Astrocyte of the spinal cord (primary cell): Measurements from ENCODE around the gene PHF1.
A peak's percentile ranks its signal among the peaks of the same experiment; 100 is the strongest.

Experiments used
- DNase-seq: peaks from one replicate; pipeline ENCODE4 v3.0.0; 2011; ENCODE audit warnings: low read depth, low spot score
- H3K4me3 ChIP-seq: 2 replicates; pipeline ENCODE4 v1.5.1; 2011; ENCODE audit warnings: low read depth, mild to moderate bottlenecking, low read length, moderate library complexity
- in situ Hi-C: cut with HindIII; loops from 2 replicates; pipeline ENCODE4 v1.10.0; 2017; ENCODE audit warnings: low sequenced_read_pairs
- TF ChIP-seq, protein P1 (sequence below): IDR thresholded peaks from 2 replicates; pipeline ENCODE4 v1.5.1; 2012; ENCODE audit warnings: low read depth, mild to moderate bottlenecking, low read length, inconsistent platforms

Gene PHF1

DNA sequence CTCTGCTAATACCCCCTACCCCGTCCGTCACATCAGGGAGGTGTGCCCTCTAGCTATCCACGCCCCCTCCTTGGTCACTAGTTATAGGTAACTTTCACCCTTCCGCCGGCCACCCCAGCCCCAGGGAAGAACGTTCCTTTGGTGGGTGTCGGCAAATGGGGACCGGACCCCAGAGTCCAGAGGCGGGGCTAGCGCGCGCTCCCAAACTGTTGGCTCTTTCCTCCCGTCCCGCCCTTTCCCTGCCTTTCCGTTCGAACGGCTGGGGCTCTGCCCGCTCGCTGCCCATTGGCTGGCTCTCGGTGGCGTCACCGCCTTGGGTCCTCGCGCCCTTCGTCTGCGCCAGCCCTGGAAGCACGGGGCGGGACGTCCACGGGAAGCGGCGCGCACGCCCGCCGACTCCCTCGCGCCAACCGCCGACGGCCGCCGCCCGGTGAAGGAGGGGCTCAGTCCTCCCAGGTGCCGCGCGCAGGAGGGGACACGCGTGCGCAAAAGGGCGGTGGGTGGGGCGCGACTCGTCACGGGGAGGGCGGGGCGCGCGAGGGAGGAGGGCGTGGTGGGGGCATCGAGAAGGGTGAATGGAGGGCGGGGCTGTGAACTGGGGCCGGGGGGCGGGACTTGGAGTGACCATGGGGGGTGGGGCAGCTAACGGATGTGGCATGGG is 634 bp upstream of the PHF1 start:
- peak; percentile 99 for DNase-seq
- in situ Hi-C loops, result no loop called here
- TF ChIP-seq, protein P1, sequence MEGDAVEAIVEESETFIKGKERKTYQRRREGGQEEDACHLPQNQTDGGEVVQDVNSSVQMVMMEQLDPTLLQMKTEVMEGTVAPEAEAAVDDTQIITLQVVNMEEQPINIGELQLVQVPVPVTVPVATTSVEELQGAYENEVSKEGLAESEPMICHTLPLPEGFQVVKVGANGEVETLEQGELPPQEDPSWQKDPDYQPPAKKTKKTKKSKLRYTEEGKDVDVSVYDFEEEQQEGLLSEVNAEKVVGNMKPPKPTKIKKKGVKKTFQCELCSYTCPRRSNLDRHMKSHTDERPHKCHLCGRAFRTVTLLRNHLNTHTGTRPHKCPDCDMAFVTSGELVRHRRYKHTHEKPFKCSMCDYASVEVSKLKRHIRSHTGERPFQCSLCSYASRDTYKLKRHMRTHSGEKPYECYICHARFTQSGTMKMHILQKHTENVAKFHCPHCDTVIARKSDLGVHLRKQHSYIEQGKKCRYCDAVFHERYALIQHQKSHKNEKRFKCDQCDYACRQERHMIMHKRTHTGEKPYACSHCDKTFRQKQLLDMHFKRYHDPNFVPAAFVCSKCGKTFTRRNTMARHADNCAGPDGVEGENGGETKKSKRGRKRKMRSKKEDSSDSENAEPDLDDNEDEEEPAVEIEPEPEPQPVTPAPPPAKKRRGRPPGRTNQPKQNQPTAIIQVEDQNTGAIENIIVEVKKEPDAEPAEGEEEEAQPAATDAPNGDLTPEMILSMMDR, result no peak
- peak overlapping the region; percentile 62 for H3K4me3 ChIP-seq

DNA sequence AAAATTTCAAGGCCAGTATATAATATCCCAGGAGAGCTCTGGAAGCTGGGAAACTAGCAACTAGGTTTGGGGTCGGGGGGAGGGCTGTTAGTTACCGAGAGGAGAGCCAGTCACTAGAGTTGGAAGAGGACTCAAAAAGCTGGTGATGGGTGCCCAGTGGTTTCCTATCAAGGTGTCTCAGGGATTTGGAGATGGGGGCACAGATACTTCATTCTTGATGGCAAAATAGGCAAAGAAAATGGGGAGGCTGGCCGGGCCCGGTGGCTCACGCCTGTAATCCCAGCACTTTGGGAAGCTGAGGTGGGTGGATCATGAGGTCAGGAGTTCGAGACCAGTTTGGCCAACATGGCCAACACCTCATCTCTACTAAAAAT is 805 bp downstream of the PHF1 start:
- peak overlapping the region; percentile 62 for H3K4me3 ChIP-seq
- DNase-seq, result no peak
- in situ Hi-C loops, result no loop called here
- TF ChIP-seq, protein P1, result no peak

DNA sequence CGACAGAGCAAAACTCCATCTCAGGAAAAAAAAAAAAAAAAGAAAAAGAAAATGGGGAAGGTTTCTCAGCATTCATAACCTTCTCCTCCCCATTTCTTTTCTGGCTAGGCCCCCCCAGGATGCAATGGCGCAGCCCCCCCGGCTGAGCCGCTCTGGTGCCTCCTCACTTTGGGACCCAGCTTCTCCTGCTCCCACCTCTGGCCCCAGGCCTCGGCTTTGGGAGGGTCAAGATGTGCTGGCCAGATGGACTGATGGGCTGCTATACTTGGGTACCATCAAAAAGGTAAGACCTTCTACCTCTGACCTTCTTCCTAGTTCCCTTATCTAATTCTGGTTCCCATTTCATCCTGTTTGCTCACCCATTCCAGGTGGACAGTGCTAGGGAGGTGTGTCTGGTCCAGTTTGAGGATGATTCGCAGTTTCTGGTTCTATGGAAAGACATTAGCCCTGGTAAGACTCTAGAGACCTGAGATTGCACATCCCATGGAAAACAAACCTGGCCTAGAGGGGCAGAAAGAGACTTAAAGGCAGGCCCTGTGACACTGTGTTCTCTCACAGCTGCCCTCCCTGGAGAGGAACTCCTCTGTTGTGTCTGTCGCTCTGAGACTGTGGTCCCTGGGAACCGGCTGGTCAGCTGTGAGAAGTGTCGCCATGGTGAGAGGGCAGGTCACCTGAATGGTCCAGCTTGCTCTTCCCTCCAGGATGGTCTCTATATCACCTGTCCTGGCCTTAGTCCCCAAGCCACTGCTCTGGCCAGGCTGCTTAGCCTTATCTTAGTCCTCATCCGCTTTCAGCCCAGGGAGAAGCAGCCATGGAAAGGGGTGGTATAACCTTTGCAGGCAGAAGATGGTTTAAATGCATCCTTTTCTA is 1.6 kb downstream of the PHF1 start:
- TF ChIP-seq, protein P1, result no peak
- H3K4me3 ChIP-seq, result no peak overlapping the region
- no peak for DNase-seq
- in situ Hi-C loops, result no loop called here

DNA sequence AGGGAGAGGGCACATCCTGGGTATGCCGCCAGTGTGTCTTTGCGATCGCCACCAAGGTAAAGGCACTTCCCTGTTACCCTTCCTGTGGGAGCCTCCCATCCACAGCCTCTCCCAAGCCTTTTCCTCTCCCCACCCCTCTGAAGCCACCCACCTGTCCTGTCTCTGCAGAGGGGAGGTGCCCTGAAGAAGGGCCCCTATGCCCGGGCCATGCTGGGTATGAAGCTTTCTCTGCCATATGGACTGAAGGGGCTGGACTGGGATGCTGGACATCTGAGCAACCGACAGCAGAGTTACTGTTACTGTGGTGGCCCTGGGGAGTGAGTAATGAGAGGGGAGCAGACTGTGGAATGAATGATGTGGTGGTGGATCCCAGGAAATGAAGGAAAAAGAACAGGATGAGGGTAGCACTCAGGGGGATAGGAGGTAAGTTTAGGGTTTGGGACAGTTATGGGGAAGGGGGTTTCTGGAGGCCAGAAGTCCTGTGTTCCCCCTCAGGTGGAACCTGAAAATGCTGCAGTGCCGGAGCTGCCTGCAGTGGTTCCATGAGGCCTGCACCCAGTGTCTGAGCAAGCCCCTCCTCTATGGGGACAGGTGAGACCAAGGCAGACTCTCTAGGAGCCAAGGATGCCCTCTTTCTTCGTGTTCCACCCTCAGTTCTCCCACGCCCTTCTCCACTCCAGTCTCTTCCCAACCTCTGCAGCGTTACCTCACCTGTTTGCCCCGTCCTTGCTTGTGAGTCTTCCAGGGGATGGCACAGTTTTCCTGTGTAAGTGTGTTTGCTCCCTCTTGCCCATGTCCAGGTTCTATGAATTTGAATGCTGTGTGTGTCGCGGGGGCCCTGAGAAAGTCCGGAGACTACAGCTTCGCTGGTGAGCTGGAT is 2.7 kb downstream of the PHF1 start:
- in situ Hi-C loops, result no loop called here
- H3K4me3 ChIP-seq, result no peak overlapping the region
- DNase-seq, result no peak
- TF ChIP-seq, protein P1, result no peak

DNA sequence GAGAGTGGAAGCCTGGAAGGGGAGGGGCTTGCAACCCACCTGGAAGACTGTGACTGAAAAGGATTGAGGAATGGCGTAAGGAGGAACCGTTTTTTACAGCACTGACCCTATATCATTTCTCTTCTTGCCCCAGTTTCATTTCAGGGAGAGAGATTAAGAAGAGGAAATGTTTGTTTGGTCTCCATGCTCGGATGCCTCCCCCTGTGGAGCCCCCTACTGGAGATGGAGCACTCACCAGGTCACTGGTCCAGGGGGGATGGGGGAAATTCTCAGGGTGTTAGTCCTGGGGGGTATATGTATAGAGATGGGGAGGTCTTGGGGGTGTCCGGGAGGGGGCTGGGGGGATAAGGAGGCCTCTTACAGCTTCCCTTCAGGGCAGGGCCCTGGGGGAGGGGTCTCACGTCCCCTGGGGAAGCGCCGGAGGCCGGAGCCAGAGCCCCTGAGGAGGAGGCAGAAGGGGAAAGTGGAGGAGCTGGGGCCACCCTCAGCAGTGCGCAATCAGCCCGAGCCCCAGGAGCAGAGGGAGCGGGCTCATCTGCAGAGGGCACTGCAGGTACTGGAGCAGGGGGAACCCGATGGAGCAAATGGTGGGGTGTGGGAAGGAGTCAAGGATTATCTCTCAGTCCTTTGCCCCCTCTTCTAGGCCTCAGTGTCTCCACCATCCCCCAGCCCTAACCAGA is 3.9 kb downstream of the PHF1 start:
- no peak for DNase-seq
- TF ChIP-seq, protein P1, result peak; percentile 56
- no peak overlapping the region for H3K4me3 ChIP-seq
- in situ Hi-C loops, result no loop called here

DNA sequence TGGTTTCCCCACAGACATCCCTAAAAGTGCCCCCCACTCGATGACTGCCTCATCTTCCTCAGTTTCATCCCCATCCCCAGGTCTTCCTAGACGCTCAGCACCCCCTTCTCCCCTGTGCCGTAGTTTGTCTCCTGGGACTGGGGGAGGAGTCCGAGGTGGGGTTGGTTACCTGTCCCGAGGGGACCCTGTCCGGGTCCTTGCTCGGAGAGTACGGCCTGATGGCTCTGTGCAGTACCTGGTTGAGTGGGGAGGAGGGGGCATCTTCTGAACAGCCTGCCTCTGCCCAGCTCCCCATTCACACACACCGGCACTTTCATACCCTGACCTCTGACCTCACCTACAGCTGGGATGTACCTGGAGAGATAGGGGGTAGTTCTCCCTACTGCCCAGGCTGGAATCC is 5.0 kb downstream of the PHF1 start:
- DNase-seq, result no peak
- TF ChIP-seq, protein P1, result no peak
- peak overlapping the region; percentile 1 for H3K4me3 ChIP-seq
- in situ Hi-C loops, result no loop called here
